ENCODE measurements around the gene MYH14. TPM values are rescaled to one million over a fixed set of nuclear protein-coding genes. Genes with fewer than 3 reads are reported as not detected.

MYH14 gene
- total RNA-seq, 1 donor from 2014 or later, result not detected

DNA sequence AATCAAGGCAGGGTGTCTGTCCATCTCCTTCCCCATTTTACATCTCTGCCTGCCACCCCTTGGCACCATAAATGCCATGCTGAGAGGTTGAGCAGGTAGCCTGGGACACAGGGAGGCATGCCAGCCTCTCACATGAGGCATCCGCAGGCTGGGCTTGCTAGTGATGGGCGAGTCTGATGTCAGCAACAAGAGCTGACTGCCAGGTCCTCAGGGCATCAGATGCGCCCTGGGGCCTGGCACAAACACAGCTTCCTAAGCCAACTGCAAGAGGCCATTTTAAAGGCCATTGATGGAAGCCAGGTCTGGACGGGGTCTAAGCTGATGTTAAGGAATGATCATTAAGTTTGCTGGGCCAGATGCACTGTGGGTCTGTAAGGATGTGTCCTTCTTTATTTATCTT lies 34.6 kb downstream of the MYH14 start:
- no peak for DNase-seq
- ATAC-seq (ENCODE audit: low read depth), result no peak
- CTCF ChIA-PET, result no interaction called here
- peaks cover 3% of the 10 kb centered on the region for H3K9me3 Mint-ChIP-seq
- POLR2A ChIA-PET, result no interaction called here
- H3K4me1 Mint-ChIP-seq, result no peaks in the 10 kb centered on the region
- no peak overlapping the region for H3K27ac Mint-ChIP-seq
- no peaks in the 10 kb centered on the region for H3K36me3 Mint-ChIP-seq (ENCODE audit: low read depth)
- no peak overlapping the region for H3K4me3 Mint-ChIP-seq
- intact Hi-C loops (cut with micrococcal nuclease), result no loop called here
- peaks cover 11% of the 10 kb centered on the region for H3K27me3 Mint-ChIP-seq
- TF ChIP-seq, protein P1, sequence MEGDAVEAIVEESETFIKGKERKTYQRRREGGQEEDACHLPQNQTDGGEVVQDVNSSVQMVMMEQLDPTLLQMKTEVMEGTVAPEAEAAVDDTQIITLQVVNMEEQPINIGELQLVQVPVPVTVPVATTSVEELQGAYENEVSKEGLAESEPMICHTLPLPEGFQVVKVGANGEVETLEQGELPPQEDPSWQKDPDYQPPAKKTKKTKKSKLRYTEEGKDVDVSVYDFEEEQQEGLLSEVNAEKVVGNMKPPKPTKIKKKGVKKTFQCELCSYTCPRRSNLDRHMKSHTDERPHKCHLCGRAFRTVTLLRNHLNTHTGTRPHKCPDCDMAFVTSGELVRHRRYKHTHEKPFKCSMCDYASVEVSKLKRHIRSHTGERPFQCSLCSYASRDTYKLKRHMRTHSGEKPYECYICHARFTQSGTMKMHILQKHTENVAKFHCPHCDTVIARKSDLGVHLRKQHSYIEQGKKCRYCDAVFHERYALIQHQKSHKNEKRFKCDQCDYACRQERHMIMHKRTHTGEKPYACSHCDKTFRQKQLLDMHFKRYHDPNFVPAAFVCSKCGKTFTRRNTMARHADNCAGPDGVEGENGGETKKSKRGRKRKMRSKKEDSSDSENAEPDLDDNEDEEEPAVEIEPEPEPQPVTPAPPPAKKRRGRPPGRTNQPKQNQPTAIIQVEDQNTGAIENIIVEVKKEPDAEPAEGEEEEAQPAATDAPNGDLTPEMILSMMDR (IDR thresholded peaks at IDR 0.05), result no peak

DNA sequence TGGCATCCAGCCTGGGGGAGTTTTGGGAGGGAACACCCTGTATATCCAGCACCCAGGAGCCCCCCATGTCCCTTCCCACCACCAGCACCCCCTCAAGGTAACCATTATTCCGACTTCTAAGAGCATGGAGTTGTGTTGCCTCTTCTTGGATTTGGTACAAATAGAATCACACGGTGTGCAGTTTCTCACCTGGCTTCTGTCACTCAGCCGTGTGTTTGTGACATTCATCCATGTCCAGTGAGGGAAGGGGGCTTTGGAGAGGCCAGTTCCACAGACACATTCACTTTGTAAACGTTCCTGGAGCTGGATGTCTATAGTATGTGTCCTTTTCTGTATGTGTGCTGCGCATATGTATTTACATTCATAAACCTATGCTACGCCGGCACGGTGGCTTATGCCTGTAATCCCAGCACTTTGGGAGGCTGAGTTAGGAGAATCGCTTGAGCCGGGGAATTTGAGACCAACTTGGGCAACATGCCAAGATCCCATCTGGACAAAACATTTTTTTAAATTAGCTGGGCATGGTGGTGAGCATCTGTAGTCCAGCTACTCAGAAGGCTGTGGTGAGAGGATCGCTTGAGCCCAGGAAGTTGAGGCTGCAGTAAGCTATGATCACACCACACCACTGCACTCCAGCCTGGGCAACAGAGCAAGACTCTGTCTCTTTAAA lies 36.6 kb downstream of the MYH14 start:
- Mint-ChIP-seq H3K4me3 (no peak overlapping the region), H3K4me1 (no peaks in the 10 kb centered on the region), H3K36me3 (ENCODE audit: low read depth) (no peaks in the 10 kb centered on the region), H3K27me3 (peaks cover 11% of the 10 kb centered on the region), H3K9me3 (peaks cover 3% of the 10 kb centered on the region), H3K27ac (no peak overlapping the region)
- ATAC-seq (ENCODE audit: low read depth) (no peak), DNase-seq (no peak)
- POLR2A ChIA-PET, result no interaction called here
- TF ChIP-seq, protein P1 (IDR thresholded peaks at IDR 0.05), result no peak
- intact Hi-C loops (cut with micrococcal nuclease), result no loop called here
- CTCF ChIA-PET, result no interaction called here

DNA sequence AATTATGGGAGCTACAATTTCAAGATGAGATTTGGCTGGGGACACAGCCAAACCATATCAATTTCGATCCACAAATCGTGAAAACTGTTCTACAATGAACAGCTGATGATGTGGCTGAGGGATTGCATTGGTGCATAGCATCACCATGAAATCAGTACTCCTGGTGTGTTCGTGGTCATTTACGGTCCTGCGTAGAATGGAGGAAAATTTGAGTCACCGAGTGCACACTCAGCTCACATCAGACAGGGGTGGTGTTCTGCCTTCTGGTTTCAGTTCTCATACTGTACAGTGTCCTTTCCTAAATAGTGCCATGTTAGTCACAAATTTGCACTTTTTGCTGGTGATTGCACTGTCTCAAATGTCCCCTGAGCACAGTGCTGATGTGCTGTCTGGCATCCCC lies 39.2 kb downstream of the MYH14 start:
- DNase-seq (no peak), ATAC-seq (ENCODE audit: low read depth) (peak; percentile 37)
- H3K27ac Mint-ChIP-seq, result no peak overlapping the region
- H3K4me3 Mint-ChIP-seq, result no peak overlapping the region
- CTCF ChIA-PET, result no interaction called here
- POLR2A ChIA-PET, result no interaction called here
- intact Hi-C loops (cut with micrococcal nuclease), result no loop called here
- H3K27me3 Mint-ChIP-seq, result peaks cover 20% of the 10 kb centered on the region
- H3K36me3 Mint-ChIP-seq (ENCODE audit: low read depth), result no peaks in the 10 kb centered on the region
- TF ChIP-seq, protein P1 (IDR thresholded peaks at IDR 0.05), result no peak
- peaks cover 3% of the 10 kb centered on the region for H3K9me3 Mint-ChIP-seq
- H3K4me1 Mint-ChIP-seq, result no peaks in the 10 kb centered on the region

DNA sequence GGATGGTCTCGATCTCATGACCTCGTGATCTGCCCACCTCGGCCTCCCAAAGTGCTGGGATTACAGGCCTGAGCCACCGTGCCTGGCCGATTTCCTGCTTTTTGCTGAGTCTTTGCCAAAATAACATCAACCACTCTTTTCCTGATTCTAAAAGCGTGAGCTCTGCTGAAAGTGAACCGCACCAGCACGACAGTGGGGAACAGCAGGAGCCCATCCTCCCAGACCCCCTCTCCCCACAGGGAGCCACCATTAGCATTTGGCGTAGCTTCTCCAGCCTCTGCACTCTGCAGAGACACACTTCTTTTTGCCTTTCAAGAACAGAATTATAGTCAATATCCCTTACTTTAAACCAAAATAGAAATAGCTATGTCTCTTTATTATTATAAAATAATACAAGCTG lies 41.3 kb downstream of the MYH14 start:
- no peak for DNase-seq
- H3K36me3 Mint-ChIP-seq (ENCODE audit: low read depth), result no peaks in the 10 kb centered on the region
- intact Hi-C loops (cut with micrococcal nuclease), result no loop called here
- no peaks in the 10 kb centered on the region for H3K4me1 Mint-ChIP-seq
- CTCF ChIA-PET, result no interaction called here
- peaks cover 19% of the 10 kb centered on the region for H3K27me3 Mint-ChIP-seq
- TF ChIP-seq, protein P1 (IDR thresholded peaks at IDR 0.05), result no peak
- no peak overlapping the region for H3K27ac Mint-ChIP-seq
- H3K9me3 Mint-ChIP-seq, result peaks cover 3% of the 10 kb centered on the region
- ATAC-seq (ENCODE audit: low read depth), result no peak
- POLR2A ChIA-PET, result no interaction called here
- no peak overlapping the region for H3K4me3 Mint-ChIP-seq

DNA sequence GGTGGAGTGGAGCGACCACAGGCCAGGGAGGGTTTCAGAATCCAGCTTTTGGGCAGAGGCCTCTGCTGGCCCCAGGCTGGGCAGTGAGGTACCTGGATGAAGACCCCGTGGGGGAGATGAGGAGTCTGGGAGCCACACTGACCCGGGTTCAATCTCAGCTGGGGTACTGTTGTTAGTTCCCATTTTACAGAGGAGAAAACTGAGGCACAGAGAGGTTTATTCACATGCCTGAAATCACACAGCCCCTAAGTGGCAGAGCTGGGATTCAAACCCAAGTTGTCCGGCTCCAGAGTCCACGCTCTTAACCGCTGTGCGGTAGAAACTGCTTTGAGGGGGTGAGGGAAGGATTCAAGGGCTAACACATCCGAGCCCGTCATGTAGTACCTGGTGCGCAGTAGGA lies 45.0 kb downstream of the MYH14 start:
- H3K9me3 Mint-ChIP-seq, result peaks cover 6% of the 10 kb centered on the region
- H3K27me3 Mint-ChIP-seq, result peaks cover 17% of the 10 kb centered on the region

More for the DNA sequence above, 45.0 kb downstream of the MYH14 start:
- no peak for ATAC-seq (ENCODE audit: low read depth)
- TF ChIP-seq, protein P1 (IDR thresholded peaks at IDR 0.05), result no peak
- no peak overlapping the region for H3K4me3 Mint-ChIP-seq
- H3K36me3 Mint-ChIP-seq (ENCODE audit: low read depth), result no peaks in the 10 kb centered on the region
- POLR2A ChIA-PET, result no interaction called here
- CTCF ChIA-PET, result no interaction called here
- no peak for DNase-seq
- H3K4me1 Mint-ChIP-seq, result peaks cover 5% of the 10 kb centered on the region
- intact Hi-C loops (cut with micrococcal nuclease), result no loop called here
- no peak overlapping the region for H3K27ac Mint-ChIP-seq
